Vagina (tissue), 2 donors: ENCODE measurements around the gene LAYN. TPM values are rescaled to one million over a fixed set of nuclear protein-coding genes. Genes with fewer than 3 reads are reported as not detected.
A peak's percentile ranks its signal among the peaks of the same experiment; 100 is the strongest.

Experiments
- DNase-seq, 2 donors: peaks; one replicate each; pipeline ENCODE4 v3.0.0-alpha.2; 2017; ENCODE audit errors: extremely low spot score in 2 of 2
- H3K27ac ChIP-seq: fragments of 200-600 bp; sonication (generic); one replicate; pipeline ENCODE4 v1.5.1; 2019
- H3K27me3 ChIP-seq: fragments of 200-600 bp; sonication (generic); one replicate; pipeline ENCODE4 v1.5.1; 2019
- H3K36me3 ChIP-seq, 2 donors: fragments of 200-600 bp; sonication (generic); one replicate each; pipeline ENCODE4 v1.5.1; 2017 to 2019
- H3K4me1 ChIP-seq: fragments of 200-600 bp; sonication (generic); one replicate; pipeline ENCODE4 v1.5.1; 2019
- H3K4me3 ChIP-seq, 2 donors: fragments of 200-600 bp; sonication (generic); 1 replicate in 1 of 2; 2 replicates in 1 of 2; pipeline ENCODE4 v1.5.1; 2016 to 2019
- H3K9me3 ChIP-seq: fragments of 200-600 bp; sonication (generic); one replicate; pipeline ENCODE4 v1.5.1; 2019
- CTCF ChIP-seq, 3 experiments: fragments of 450-650 bp in 2 of 3; fragments of 200-600 bp in 1 of 3; sonication (generic) in 1 of 3; IDR thresholded peaks; one replicate each; pipeline ENCODE4 v1.5.1; 2017 to 2019; ENCODE audit warnings: antibody characterized with exemption in 3 of 3, mild to moderate bottlenecking in 2 of 3, moderate library complexity in 2 of 3
- POLR2A ChIP-seq, 2 donors: fragments of 450-650 bp; IDR thresholded peaks; one replicate each; pipeline ENCODE4 v1.6.1; 2017; ENCODE audit warnings: antibody characterized with exemption in 2 of 2, mild to moderate bottlenecking in 2 of 2, moderate library complexity in 2 of 2
- POLR2AphosphoS5 ChIP-seq, 2 donors: sonication (generic); formaldehyde crosslinking; IDR thresholded peaks; one replicate each; pipeline ENCODE4 v1.9.0; 2017; ENCODE audit warnings: antibody characterized with exemption in 2 of 2, mild to moderate bottlenecking in 2 of 2, low read depth in 1 of 2; ENCODE audit not compliant: insufficient read depth in 1 of 2
- intact Hi-C: fragments of 100-400 bp; cut with DNase I; formaldehyde crosslinking; loops from one replicate; pipeline ENCODE4 v1.15.1; 2023
- total RNA-seq: library from RNA; depleted of rRNA; stranded (reverse); fragments of >200 nt; gene quantifications from one replicate; pipeline ENCODE4 v1.2.3, GENCODE V29; 2016

LAYN gene
- total RNA-seq, 1 donor from 2014 or later = 22.3 TPM

DNA sequence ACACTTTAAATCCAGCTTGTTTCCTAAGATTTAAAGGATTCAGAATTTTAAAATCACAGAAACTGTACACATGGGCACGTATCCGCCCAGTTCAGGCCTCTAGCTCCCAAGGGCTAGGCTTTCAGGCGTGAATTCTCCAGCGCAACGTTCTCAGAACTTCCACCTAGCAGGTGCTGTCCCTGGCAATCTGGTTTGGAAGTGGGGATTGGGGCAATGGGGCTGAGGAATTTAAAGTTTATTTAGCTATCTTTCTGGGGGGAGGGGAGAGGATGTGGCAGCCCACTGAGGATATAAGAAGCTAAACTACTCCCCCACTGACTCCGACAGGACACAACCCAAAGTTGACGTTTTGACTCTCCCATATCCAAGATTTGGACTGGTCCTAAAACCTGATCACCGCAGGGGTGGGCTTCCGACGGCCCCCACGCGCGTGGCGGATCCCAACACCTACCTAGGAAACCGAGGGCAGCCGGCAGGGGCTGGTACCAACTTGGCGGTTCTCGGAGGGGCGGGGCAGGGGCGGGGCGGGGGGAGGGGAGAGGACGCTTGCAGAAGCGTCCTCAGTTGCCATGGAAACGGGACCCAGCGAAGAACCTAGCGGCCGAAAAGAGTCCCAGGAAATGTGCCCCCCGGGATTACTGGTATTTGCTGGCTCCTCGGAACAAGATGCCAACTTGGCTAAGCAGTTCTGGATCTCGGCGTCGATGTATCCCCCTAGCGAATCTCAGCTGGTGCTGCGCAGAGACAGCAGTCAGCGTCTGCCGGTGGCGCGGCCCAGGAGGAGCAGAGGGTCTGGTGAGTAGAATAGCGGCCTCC is 26.1 kb upstream of the LAYN start, which contains the start of gene HOATZ:
Gene HOATZ, plus strand, starts transcription at position 563 of the 816 bp plus-strand sequence. Its CDS starts 7 bp downstream, at position 570.
- intact Hi-C loops = no loop called here
- Histone ChIP-seq H3K27me3 (no peaks in the 10 kb centered on the region), H3K36me3 (no peaks in the 10 kb centered on the region), H3K4me1 (peaks cover 12% of the 10 kb centered on the region), H3K4me3 (peak within 1 kb of the TSS in 1 of 2 donors; percentile 2), H3K27ac (no peak within 1 kb of the TSS), H3K9me3 (no peaks in the 10 kb centered on the region)
- DNase-seq = no peak
- no peak for TF ChIP-seq CTCF (IDR thresholded peaks at IDR 0.05)
- TF ChIP-seq POLR2AphosphoS5 (IDR thresholded peaks at IDR 0.05; ENCODE audit: insufficient read depth in 1 of 2, low read depth in 1 of 2) = no peak
- no peak for TF ChIP-seq POLR2A (IDR thresholded peaks at IDR 0.05)

DNA sequence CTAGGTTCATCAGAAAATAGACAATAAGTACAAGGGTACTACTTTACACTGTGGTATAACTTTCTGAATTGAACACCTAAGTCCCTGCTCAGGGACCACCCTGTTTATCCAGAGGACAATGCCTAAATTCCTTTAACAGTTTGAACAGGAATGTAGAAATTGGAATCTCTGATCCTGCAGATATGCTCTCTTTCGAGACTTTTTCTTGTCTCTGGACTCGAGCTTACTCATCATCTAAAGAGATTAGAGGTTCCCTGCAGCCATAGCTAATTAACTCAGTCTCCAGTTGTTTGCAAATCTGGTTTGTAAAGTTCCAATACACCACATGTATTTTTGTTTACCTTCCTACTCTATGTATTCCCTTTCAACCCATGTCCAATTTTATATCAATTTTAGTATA is 24.9 kb upstream of the LAYN start:
- no peak for TF ChIP-seq CTCF (IDR thresholded peaks at IDR 0.05)
- no peak for TF ChIP-seq POLR2A (IDR thresholded peaks at IDR 0.05)
- TF ChIP-seq POLR2AphosphoS5 (IDR thresholded peaks at IDR 0.05; ENCODE audit: insufficient read depth in 1 of 2, low read depth in 1 of 2) = no peak
- no peak overlapping the region for H3K27ac ChIP-seq
- no peak overlapping the region for H3K4me3 ChIP-seq
- peaks cover 12% of the 10 kb centered on the region for H3K4me1 ChIP-seq
- no peaks in the 10 kb centered on the region for H3K36me3 ChIP-seq
- no peaks in the 10 kb centered on the region for H3K9me3 ChIP-seq
- intact Hi-C loops = no loop called here
- H3K27me3 ChIP-seq = no peaks in the 10 kb centered on the region
- no peak for DNase-seq

- no peak overlapping the region for H3K27ac ChIP-seq
- H3K27me3 ChIP-seq = no peaks in the 10 kb centered on the region
- no peak for DNase-seq
- no peaks in the 10 kb centered on the region for H3K4me1 ChIP-seq
- intact Hi-C loops = no loop called here
- no peak for TF ChIP-seq POLR2A (IDR thresholded peaks at IDR 0.05)
- TF ChIP-seq CTCF (IDR thresholded peaks at IDR 0.05) = no peak
- no peak for TF ChIP-seq POLR2AphosphoS5 (IDR thresholded peaks at IDR 0.05; ENCODE audit: insufficient read depth in 1 of 2, low read depth in 1 of 2)
- no peaks in the 10 kb centered on the region for H3K36me3 ChIP-seq
- no peaks in the 10 kb centered on the region for H3K9me3 ChIP-seq
- H3K4me3 ChIP-seq = no peak overlapping the region
Observed at GRCh38 chr11:111518668-111519067, 21.9 kb upstream of the LAYN start.

DNA sequence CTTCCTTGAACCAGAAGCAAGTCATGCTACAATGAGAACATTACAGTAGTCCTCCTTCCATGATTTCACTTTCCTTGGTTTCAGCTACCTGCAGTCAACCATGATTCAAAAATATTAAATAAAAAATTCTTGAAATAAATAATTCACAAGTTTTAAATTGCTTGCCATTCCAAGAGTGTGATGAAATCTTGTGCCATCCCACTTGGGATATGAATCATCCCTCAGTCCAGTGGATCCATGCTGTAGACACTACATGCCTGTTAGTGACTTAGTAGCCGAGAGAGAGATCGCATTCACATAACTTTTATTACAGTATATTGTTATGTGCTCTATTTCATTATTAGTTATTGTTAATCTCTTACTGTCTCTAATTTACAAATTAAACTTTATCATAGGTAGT is 20.0 kb upstream of the LAYN start:
- DNase-seq = no peak
- H3K27ac ChIP-seq = no peak overlapping the region
- TF ChIP-seq CTCF (IDR thresholded peaks at IDR 0.05) = no peak
- no peak for TF ChIP-seq POLR2AphosphoS5 (IDR thresholded peaks at IDR 0.05; ENCODE audit: insufficient read depth in 1 of 2, low read depth in 1 of 2)
- TF ChIP-seq POLR2A (IDR thresholded peaks at IDR 0.05) = no peak
- H3K9me3 ChIP-seq = no peaks in the 10 kb centered on the region
- H3K36me3 ChIP-seq = no peaks in the 10 kb centered on the region
- intact Hi-C loops = no loop called here
- H3K27me3 ChIP-seq = no peaks in the 10 kb centered on the region
- H3K4me1 ChIP-seq = no peaks in the 10 kb centered on the region
- H3K4me3 ChIP-seq = no peak overlapping the region

- no peak for TF ChIP-seq POLR2AphosphoS5 (IDR thresholded peaks at IDR 0.05; ENCODE audit: insufficient read depth in 1 of 2, low read depth in 1 of 2)
- TF ChIP-seq POLR2A (IDR thresholded peaks at IDR 0.05) = no peak
- TF ChIP-seq CTCF (IDR thresholded peaks at IDR 0.05) = no peak
- DNase-seq = no peak
- Histone ChIP-seq H3K27me3 (no peaks in the 10 kb centered on the region), H3K4me1 (no peaks in the 10 kb centered on the region), H3K36me3 (no peaks in the 10 kb centered on the region), H3K4me3 (no peak overlapping the region), H3K27ac (no peak overlapping the region), H3K9me3 (no peaks in the 10 kb centered on the region)
- intact Hi-C loops = no loop called here
Observed at GRCh38 chr11:111521135-111521534, 19.4 kb upstream of the LAYN start.
